MM.1S (cell line): ENCODE results near the gene DOCK4.

Source experiments
- CTCF ChIP-seq: fragments of 300-600 bp; sonication (generic); IDR thresholded peaks from 2 replicates; pipeline ENCODE4 v1.5.1; 2016; ENCODE audit warnings: antibody characterized with exemption, low read length, mixed read lengths
- EZH2 ChIP-seq: fragments of 300-600 bp; sonication (generic); optimal IDR thresholded peaks from 2 replicates; pipeline ENCODE3; 2017; ENCODE audit warnings: low read depth, mild to moderate bottlenecking, antibody characterized with exemption, low read length, mixed read lengths

GRCh38 chr7:111937163-111937562, 269.0 kb downstream of the DOCK4 start:
- TF ChIP-seq CTCF = no peak
- TF ChIP-seq EZH2 = no peak
